ENCODE data around the gene PTCH1.

Gene PTCH1

GRCh38 chr9:95511952-95512708 lies 4.6 kb downstream of the PTCH1 start:
- peak; percentile 19 to 61 for DNase-seq

GRCh38 chr9:95511616-95511931 lies 5.2 kb downstream of the PTCH1 start:
- DNase-seq, result no peak

DNA sequence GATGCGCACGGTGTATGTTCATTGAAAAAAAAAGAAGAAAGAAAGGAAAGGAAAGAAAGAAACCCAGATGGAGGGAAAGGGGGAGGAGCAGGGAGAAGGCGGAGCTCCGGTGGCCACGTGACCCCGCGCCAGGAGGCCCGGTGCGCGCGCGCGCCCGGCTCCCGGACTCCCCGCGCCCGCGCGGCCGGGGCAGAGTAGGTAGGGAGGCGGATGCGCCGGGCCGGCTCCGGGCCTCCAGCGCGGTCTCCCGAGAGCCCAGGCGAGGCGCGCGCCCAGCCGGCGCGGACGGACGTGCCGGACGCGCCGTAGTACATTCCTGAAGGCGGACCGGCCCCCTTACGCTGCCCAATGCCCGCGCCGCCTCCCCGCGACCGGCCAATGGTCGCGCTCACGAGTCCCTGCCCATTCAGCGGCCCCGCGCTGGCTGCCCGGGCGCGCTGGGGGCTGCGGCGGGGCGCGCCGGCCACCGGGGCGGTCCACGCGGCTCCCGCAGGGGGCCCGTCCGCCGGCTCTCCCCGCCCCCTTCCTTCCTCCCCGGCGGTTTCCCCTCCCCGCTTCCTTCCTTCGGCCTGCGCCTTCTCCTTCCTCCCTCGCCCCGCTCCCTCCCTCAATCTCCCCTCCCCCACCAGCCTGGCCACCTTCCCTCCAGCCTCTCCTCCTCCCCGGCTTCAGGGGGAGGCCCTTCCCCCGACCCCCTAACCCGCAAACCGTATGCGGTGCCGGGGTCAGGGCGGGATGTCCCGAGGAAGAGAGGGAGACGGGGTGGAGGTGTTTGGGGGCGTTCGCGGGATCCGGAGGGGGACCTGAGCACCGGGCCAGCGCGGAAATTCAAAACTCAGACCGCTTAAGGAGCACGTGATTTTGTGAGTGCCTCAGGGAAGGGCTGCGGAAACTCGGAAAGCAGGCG lies 5.8 kb downstream of the PTCH1 start:
- DNase-seq, result peak; percentile 93 to 97

- DNase-seq, result peak in 1 of 2 experiments; percentile 55
These were observed 6.7 kb downstream of the PTCH1 start for GRCh38 chr9:95509851-95510708.

- peak; percentile 95 to 99 for DNase-seq
These were observed 7.6 kb downstream of the PTCH1 start for GRCh38 chr9:95508968-95509850.

GRCh38 chr9:95508242-95508967 lies 8.4 kb downstream of the PTCH1 start:
- DNase-seq, result peak in 1 of 2 experiments; percentile 44

DNA sequence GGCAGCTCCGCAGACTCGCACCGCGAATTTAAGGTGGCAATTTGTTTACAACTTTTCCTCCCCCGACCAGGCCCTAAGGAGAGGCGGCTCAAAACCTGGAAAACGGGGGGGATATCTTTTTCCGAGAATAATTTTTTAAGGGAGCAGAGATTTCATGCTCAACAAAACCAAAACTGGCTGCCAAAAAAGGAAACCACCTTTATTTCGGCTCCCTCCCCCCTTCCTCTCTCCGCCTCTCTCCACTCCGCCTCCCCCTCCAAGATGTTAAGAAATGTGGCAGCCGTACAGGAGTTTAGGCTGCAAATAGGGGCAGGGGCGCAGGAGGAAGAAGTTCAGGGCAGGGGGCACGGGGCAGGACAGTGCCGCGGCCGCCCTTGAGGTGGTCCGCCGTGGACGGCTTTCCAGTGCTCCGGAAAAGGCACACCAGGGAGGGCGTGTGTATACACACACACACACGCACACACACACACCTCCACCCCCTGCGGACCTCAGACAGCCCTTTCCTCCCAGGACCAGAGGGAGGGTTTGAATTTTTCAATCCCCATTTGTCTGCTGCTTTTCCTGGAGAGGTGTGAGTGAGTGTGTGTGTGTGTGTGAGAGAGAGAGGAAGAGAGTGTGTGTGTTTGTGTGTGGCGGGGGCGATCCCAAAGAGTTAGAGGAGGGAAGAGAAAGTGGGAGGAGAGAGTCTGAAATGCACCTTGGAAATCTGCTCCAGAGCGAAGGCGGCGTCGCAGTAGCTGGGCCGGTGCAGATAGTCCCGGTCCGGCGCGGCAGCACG lies 9.1 kb downstream of the PTCH1 start:
- peak; percentile 60 to 72 for DNase-seq

GRCh38 chr9:95506678-95507463 lies 9.9 kb downstream of the PTCH1 start:
- peak; percentile 37 to 52 for DNase-seq

- DNase-seq, result peak; percentile 33 to 52
These were observed 10.4 kb downstream of the PTCH1 start for GRCh38 chr9:95506428-95506677.

- DNase-seq, result peak; percentile 58 to 74
These were observed 10.9 kb downstream of the PTCH1 start for GRCh38 chr9:95505717-95506427.

DNA sequence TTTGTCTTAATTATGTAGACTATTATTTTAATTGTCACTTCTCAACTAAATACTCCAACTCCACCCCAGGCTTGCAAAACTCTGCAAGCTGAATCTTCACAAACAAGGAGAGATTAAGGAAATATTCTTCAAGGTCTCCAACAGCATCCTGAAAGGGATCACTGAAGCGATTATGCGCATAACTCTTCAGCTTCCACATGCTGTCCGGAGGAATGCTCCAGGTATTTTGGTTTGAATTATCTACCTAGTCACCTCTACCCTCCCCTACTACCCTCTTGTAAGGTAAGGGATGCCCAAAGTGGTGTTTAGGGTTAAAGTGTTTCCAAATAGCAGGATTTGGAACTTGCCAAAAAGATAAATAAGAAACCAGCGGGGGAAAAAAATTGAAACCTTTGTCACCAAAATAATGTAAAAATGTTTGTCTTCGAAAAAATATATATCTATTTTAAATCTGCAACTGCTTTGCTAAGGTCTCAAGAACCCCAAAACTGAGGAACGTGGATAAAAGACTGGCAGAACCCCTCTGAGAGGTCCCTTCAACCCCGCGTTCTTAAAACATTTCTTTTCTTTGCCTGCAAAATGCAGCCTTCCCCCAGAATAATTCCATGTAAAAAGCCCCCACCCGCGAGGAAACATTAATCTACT lies 11.6 kb downstream of the PTCH1 start:
- no peak for DNase-seq

GRCh38 chr9:95504053-95504963 lies 12.5 kb downstream of the PTCH1 start:
- DNase-seq, result no peak

DNA sequence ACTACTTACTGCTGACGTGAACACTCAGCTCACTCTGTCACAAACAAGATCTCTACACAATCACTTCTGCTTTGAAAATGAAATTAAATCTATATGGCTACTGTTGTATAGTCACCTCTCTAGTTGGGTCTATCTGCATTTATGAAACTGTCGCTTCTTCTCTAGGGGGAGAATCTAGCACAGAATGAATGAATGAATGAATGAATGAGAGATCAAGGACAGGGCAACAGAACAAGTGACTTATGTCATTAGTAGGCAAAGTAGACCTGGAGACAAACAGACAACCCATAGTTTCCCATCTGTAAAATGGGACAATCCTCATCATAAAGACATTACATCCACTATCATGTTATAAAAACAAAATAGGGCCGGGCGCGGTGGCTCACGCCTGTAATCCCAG lies 13.4 kb downstream of the PTCH1 start:
- no peak for DNase-seq

- DNase-seq, result no peak
These were observed 14.5 kb downstream of the PTCH1 start for GRCh38 chr9:95502248-95502647.

GRCh38 chr9:95499847-95500246 lies 16.9 kb downstream of the PTCH1 start:
- DNase-seq, result no peak

DNA sequence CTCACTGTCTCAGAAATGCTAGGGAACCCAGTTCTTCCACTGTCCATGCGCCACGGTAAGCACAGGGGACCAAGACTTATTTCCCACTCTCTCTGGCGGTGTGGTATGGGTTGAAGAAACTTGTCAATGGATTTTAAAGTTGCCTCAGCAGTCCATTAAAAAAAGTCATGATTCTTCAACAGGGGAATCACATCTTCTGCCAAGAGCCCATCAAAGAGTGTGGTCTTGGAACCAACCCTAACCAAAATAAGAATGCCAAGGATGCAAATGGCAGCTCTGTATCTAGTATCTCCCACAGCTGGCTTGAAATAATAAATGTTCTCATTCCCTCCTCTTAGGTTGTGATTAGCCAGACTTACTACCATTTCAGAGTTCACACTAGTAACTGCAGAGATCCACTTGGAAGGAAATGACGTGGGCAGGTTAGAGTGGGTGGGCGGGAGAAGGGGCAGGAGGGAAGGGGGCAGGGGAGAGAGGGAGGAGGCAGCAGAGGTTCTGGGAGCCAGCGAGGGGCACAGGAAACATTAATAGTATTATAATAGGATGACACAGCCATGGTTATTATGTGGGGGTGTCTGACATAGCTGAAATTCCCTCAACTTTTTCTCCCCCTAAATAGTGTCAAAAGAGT lies 17.6 kb downstream of the PTCH1 start:
- DNase-seq, result no peak

DNA sequence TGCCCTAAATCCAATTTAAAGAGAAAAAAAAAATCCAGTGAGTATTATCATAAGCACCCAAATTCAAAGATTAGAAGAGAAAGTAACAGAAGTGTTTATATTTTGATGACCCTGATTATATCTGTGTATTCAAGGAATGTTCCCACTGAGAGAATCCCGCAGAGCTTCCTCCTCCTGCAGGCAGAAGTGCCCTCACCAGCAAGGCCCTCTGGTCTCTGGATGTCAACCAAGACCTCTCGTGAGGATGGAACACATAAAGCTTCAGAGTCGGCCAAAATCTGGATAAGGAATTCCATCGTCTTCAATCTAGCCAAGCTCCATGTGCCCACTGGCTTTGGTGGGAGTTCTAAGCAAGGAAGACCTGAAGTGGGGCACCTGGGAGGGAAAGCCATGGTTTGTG lies 18.1 kb downstream of the PTCH1 start:
- DNase-seq, result no peak
